K562 (cell line): ENCODE results near the gene POU2AF1. TPM values are rescaled to one million over a fixed set of nuclear protein-coding genes. Genes with fewer than 3 reads are reported as not detected.

Source experiments
- ATAC-seq: fragments of 200-7000 bp; cut with Tn5 transposase; 3 replicates; pipeline ENCODE4 v1.9.1; 2020; ENCODE audit warnings: moderate library complexity
- BruUV-seq: library from RNA; stranded (reverse); fragments of 400-500 nt; replicated peaks from 2 replicates; lab custom pipeline; 2021; lab: Mats Ljungman, UMichigan
- CTCF ChIA-PET: fragments of 300-600 bp; formaldehyde crosslinking; extraction: SDS; loops from one replicate; lab custom pipeline; 2021; ENCODE audit warnings: low intra/inter-chr PET ratio; lab: Yijun Ruan, JAX
- POLR2A ChIA-PET: fragments of 300-600, 350-650 bp; sonication (Branson Sonifier 250); formaldehyde crosslinking; extraction: SDS; loops from one replicate; lab custom pipeline; 2021; ENCODE audit warnings: antibody characterized with exemption, inconsistent platforms; lab: Yijun Ruan, JAX
- DNase-seq, 4 experiments: peaks; one replicate each; pipeline versions ENCODE4 v3.0.0 to v3.0.0-alpha.2; 2011 to 2018; ENCODE audit warnings: low spot score in 3 of 4, mixed read lengths in 3 of 4; ENCODE audit errors: extremely low read depth in 1 of 4
- FAIRE-seq: peaks from 2 replicates; lab custom pipeline; 2011; peaks lifted over from hg19 to GRCh38; lab: Jason Lieb, UNC
- H2AFZ ChIP-seq: 2 replicates; pipeline ENCODE4 v1.6.0; 2011; ENCODE audit warnings: low read depth, low read length, control low read depth, inconsistent platforms
- H3K27ac ChIP-seq: fragments of 200-600 bp; 3 replicates; pipeline ENCODE4 v1.8.0; 2011; ENCODE audit warnings: low read depth, mild to moderate bottlenecking, control low read depth, inconsistent platforms, low read length, moderate library complexity, mixed read lengths; ENCODE audit errors: extremely low read depth
- H3K27me3 ChIP-seq, 2 experiments: fragments of 300-600 bp in 1 of 2; 2 replicates in 1 of 2; 3 replicates in 1 of 2; pipeline versions ENCODE4 v1.6.0 to v1.8.0; 2011; ENCODE audit warnings: inconsistent platforms in 2 of 2, low read length in 2 of 2, mild to moderate bottlenecking in 1 of 2, mixed read lengths in 1 of 2, moderate library complexity in 1 of 2; ENCODE audit not compliant: control insufficient read depth in 2 of 2, insufficient read depth in 2 of 2
- H3K36me3 ChIP-seq: fragments of 300-600 bp; 3 replicates; pipeline ENCODE4 v1.8.0; 2011; ENCODE audit warnings: mild to moderate bottlenecking, low read length, inconsistent platforms; ENCODE audit not compliant: control insufficient read depth, insufficient read depth
- H3K4me1 ChIP-seq, 2 experiments: fragments of 200-600 bp in 1 of 2; replicated peaks in 1 of 2; 2 replicates in 1 of 2; 3 replicates in 1 of 2; pipeline versions ENCODE4 v1.5.1 to v1.8.0; 2011; ENCODE audit warnings: inconsistent platforms in 2 of 2, low read length in 2 of 2, mild to moderate bottlenecking in 1 of 2, mixed read lengths in 1 of 2, moderate library complexity in 1 of 2; ENCODE audit not compliant: control insufficient read depth in 2 of 2, insufficient read depth in 2 of 2
- H3K4me2 ChIP-seq: 2 replicates; pipeline ENCODE4 v1.6.1; 2011; ENCODE audit warnings: low read length, control low read depth, inconsistent platforms, mixed read lengths; ENCODE audit not compliant: insufficient read depth
- H3K4me3 ChIP-seq: fragments of 200-600 bp; sonication (generic), shearing (Covaris generic); 2 replicates; pipeline ENCODE4 v1.5.1; 2016; ENCODE audit warnings: control low read depth, inconsistent platforms
- H3K79me2 ChIP-seq: fragments of 200-600 bp; 3 replicates; pipeline ENCODE4 v1.8.0; 2011; ENCODE audit warnings: low read length, inconsistent platforms; ENCODE audit not compliant: control insufficient read depth, insufficient read depth
- H3K9ac ChIP-seq, 2 experiments: 2 replicates each; pipeline versions ENCODE4 v1.6.0 to v1.6.1; 2011; ENCODE audit warnings: low read depth in 2 of 2, low read length in 2 of 2, control low read depth in 1 of 2, inconsistent platforms in 1 of 2, mild to moderate bottlenecking in 1 of 2, mixed read lengths in 1 of 2; ENCODE audit not compliant: insufficient read depth in 1 of 2
- H3K9me1 ChIP-seq: one replicate; pipeline ENCODE4 v1.6.0; 2011; ENCODE audit warnings: inconsistent platforms, mild to moderate bottlenecking, low read length, moderate library complexity; ENCODE audit not compliant: control insufficient read depth, insufficient read depth
- H3K9me3 ChIP-seq: replicated peaks from 2 replicates; pipeline ENCODE4 v1.5.1; 2011; ENCODE audit warnings: low read depth, low read length, inconsistent platforms; ENCODE audit not compliant: control insufficient read depth, insufficient read depth
- H4K20me1 ChIP-seq: replicated peaks from 2 replicates; pipeline ENCODE4 v1.6.1; 2011; ENCODE audit warnings: low read length, inconsistent platforms, mixed read lengths; ENCODE audit not compliant: control insufficient read depth, insufficient read depth
- COPS2 ChIP-seq: fragments of 450-650 bp; conservative IDR thresholded peaks from 2 replicates; pipeline ENCODE4 v1.6.1; 2016; ENCODE audit warnings: mild to moderate bottlenecking, moderate library complexity
- DEAF1 ChIP-seq: fragments of 450-650 bp; formaldehyde crosslinking; IDR thresholded peaks from 2 replicates; pipeline ENCODE4 v1.4.0; 2020; ENCODE audit warnings: mild to moderate bottlenecking, moderate library complexity
- ERF ChIP-seq: fragments of 450-650 bp; formaldehyde crosslinking; IDR thresholded peaks from 2 replicates; pipeline ENCODE4 v1.4.0; 2020; ENCODE audit warnings: mild to moderate bottlenecking, mixed read lengths
- FOS ChIP-seq: IDR thresholded peaks from 3 replicates; pipeline ENCODE4 v1.6.1; 2011; ENCODE audit not compliant: insufficient read length; ENCODE audit errors: extremely low read depth
- HMGN3 ChIP-seq: IDR thresholded peaks from 2 replicates; pipeline ENCODE4 v1.6.1; 2011; ENCODE audit warnings: borderline replicate concordance, low read depth, mild to moderate bottlenecking, mixed read lengths, low read length; ENCODE audit not compliant: insufficient read length; ENCODE audit errors: extremely low read depth
- KLF10 ChIP-seq: fragments of 250-450 bp; sonication (Bioruptor Pico); IDR thresholded peaks from 2 replicates; pipeline ENCODE4 v1.6.1; 2021; ENCODE audit warnings: matching md5 sums
- POLR2B ChIP-seq: fragments of 450-650 bp; IDR thresholded peaks from 2 replicates; pipeline ENCODE4 v1.6.1; 2018; ENCODE audit warnings: low read depth; ENCODE audit not compliant: partially characterized antibody
- RBM34 ChIP-seq: fragments of 200-400 bp; formaldehyde crosslinking; IDR thresholded peaks from 2 replicates; pipeline ENCODE4 v1.6.1; 2018; ENCODE audit warnings: low read length, borderline replicate concordance; ENCODE audit not compliant: insufficient read depth
- STAT5A ChIP-seq: IDR thresholded peaks from 2 replicates; pipeline ENCODE4 v1.6.1; 2012; ENCODE audit warnings: low read length, inconsistent platforms, borderline replicate concordance
- TAL1 ChIP-seq: fragments of 450-650 bp; IDR thresholded peaks from 2 replicates; pipeline ENCODE4 v1.6.1; 2016; ENCODE audit warnings: mild to moderate bottlenecking
- ZNF165 ChIP-seq: fragments of 250-450 bp; sonication (Bioruptor Pico); IDR thresholded peaks from 2 replicates; pipeline ENCODE4 v1.4.0; 2020; ENCODE audit warnings: borderline replicate concordance
- ZNF175 ChIP-seq: fragments of 200-800 bp; sonication (Bioruptor generic); IDR thresholded peaks from 2 replicates; pipeline ENCODE4 v1.6.1; 2016; ENCODE audit warnings: low read depth, mild to moderate bottlenecking, missing genetic modification characterization, missing compliant biosample characterization
- ZNF75A ChIP-seq: fragments of 450-650 bp; formaldehyde crosslinking; IDR thresholded peaks from 2 replicates; pipeline ENCODE4 v1.4.0; 2020; ENCODE audit warnings: mild to moderate bottlenecking
- WGBS: fragments of 100-300 bp; shearing (Covaris generic); methylation state at CpG from one replicate; pipeline ENCODE4 v1.1.6; 2016; ENCODE audit warnings: low coverage, mixed read lengths; ENCODE audit not compliant: insufficient coverage; ENCODE audit errors: missing lambda C conversion rate; 5-methylcytosine and 5-hydroxymethylcytosine counted together
- in situ Hi-C: fragments of 300-500 bp; cut with MboI; formaldehyde crosslinking; loops from 4 replicates; pipeline ENCODE4 v1.15.0; 2018; ENCODE audit warnings: inconsistent platforms, mixed read lengths
- intact Hi-C: fragments of 100-400 bp; cut with micrococcal nuclease; formaldehyde crosslinking; loops from 2 replicates; pipeline ENCODE4 v1.14.2; 2022
- polyA plus RNA-seq, 8 experiments: library from polyadenylated mRNA; depleted of rRNA in 4 of 8; stranded (reverse) in 5 of 8; unstranded in 3 of 8; fragments of >200 nt; fragmentation: Nextera tagmentation in 2 of 8; fragmentation: Illumina TruSeq in 1 of 8; extraction: Ambion mirVana in 2 of 8; extraction: Trizol in 1 of 8; gene quantifications; 2 replicates each; pipeline versions ENCODE4 v1.2.1 to v1.2.3, GENCODE V29; 2011 to 2014; ENCODE audit warnings: inconsistent platforms in 1 of 8, missing spikeins in 1 of 8
- total RNA-seq, 7 experiments: library from RNA; depleted of rRNA in 6 of 7; stranded (reverse); fragments of >200 nt in 6 of 7; fragmentation: Illumina TruSeq in 2 of 7; extraction: Trizol in 2 of 7; gene quantifications; 2 replicates each; pipeline versions ENCODE4 v1.2.1 to v1.2.3, GENCODE V29; 2011 to 2021; ENCODE audit warnings: low replicate concordance in 1 of 7

POU2AF1 gene
- total and polyA plus RNA-seq, 9 of the 15 experiments (the other 6 are each of a cell fraction or from before 2014, with no cell fraction given) = 0.09 TPM; not detected in 8

- Histone ChIP-seq H3K4me3 (no peak overlapping the region), H3K36me3 (no peaks in the 10 kb centered on the region), H3K4me1 (no peaks in the 10 kb centered on the region), H3K27ac (no peak overlapping the region), H2AFZ (no peak overlapping the region), H3K9me3 (no peaks in the 10 kb centered on the region), H3K79me2 (no peaks in the 10 kb centered on the region), H4K20me1 (no peaks in the 10 kb centered on the region), H3K9ac (no peak overlapping the region), H3K4me2 (no peak overlapping the region), H3K9me1 (no peaks in the 10 kb centered on the region), H3K27me3 (no peaks in the 10 kb centered on the region; a peak in 1 of 5 replicates)
- 2% methylated on average over 13 of the region's 13 CpGs for WGBS
- DNase-seq (no peak), FAIRE-seq (no peak), ATAC-seq (no peak)
- BruUV-seq = no TSS peak
- ChIA-PET POLR2A (no interaction called here), CTCF (no interaction called here)
- TF ChIP-seq ZNF165 (CRISPR knock-in tag) = no peak
- TF ChIP-seq ZNF175 = no peak
- no peak for TF ChIP-seq STAT5A
- TF ChIP-seq HMGN3 = no peak
- no peak for TF ChIP-seq KLF10 (CRISPR knock-in tag)
- TF ChIP-seq ZNF75A = no peak
- no peak for TF ChIP-seq COPS2
- no peak for TF ChIP-seq RBM34
- TF ChIP-seq ERF (CRISPR knock-in tag) = no peak
- TF ChIP-seq FOS = no peak
- TF ChIP-seq POLR2B = no peak
- no peak for TF ChIP-seq DEAF1 (CRISPR knock-in tag)
- TF ChIP-seq TAL1 = no peak
- intact Hi-C loops = no loop called here
- in situ Hi-C loops = no loop called here
Measured at GRCh38 chr11:111391328-111392124, 12.5 kb upstream of the POU2AF1 start.
